GM20000 (cell line): ENCODE results near the gene CYFIP1.

ENCODE experiments used
- DNase-seq: peaks from one replicate; pipeline ENCODE4 v3.0.0; 2012; ENCODE audit warnings: low spot score
- CTCF ChIP-seq: IDR thresholded peaks from 2 replicates; pipeline ENCODE4 v1.5.1; 2012; ENCODE audit warnings: mild to moderate bottlenecking, control low read depth; ENCODE audit errors: extremely low read depth, missing control alignments

The CYFIP1 gene

GRCh38 chr15:22925875-22926274, 54.3 kb downstream of the CYFIP1 start:
- TF ChIP-seq CTCF, result no peak
- no peak for DNase-seq

- DNase-seq, result no peak
- TF ChIP-seq CTCF, result no peak
Measured at GRCh38 chr15:22922003-22922402, 58.2 kb downstream of the CYFIP1 start.

- DNase-seq, result no peak
Measured at GRCh38 chr15:22919171-22919570, 61.0 kb downstream of the CYFIP1 start.

GRCh38 chr15:22918596-22919140, 61.5 kb downstream of the CYFIP1 start:
- no peak for DNase-seq
- TF ChIP-seq CTCF, result no peak

More at GRCh38 chr15:22919171-22919570, 61.0 kb downstream of the CYFIP1 start:
- no peak for TF ChIP-seq CTCF

GRCh38 chr15:22918056-22918455, 62.1 kb downstream of the CYFIP1 start:
- DNase-seq, result no peak
- no peak for TF ChIP-seq CTCF

GRCh38 chr15:22917556-22917955, 62.6 kb downstream of the CYFIP1 start:
- TF ChIP-seq CTCF, result no peak
- DNase-seq, result no peak

GRCh38 chr15:22916606-22917350, 63.4 kb downstream of the CYFIP1 start:
- no peak for DNase-seq
- no peak for TF ChIP-seq CTCF
